ENCODE data around the gene FBXL14.
A peak's percentile ranks its signal among the peaks of the same experiment; 100 is the strongest.
"Not testable (repeated sequence)": the region's sequence is repeated elsewhere in the genome, so short reads cannot be mapped to it uniquely, and the experiment has no call there.

The FBXL14 gene

GRCh38 chr12:1619587-1619986, 25.2 kb upstream of the FBXL14 start:
- peak; percentile 44 for DNase-seq (ENCODE audit: low read depth)

GRCh38 chr12:1619159-1619558, 24.8 kb upstream of the FBXL14 start:
- no peak for DNase-seq (ENCODE audit: low read depth)

- no peak for DNase-seq (ENCODE audit: low read depth)
These were observed 24.1 kb upstream of the FBXL14 start for GRCh38 chr12:1618489-1618888.

- DNase-seq (ENCODE audit: low read depth), result no peak
These were observed 22.1 kb upstream of the FBXL14 start for GRCh38 chr12:1616233-1617066.

- no peak for DNase-seq (ENCODE audit: low read depth)
These were observed 20.0 kb upstream of the FBXL14 start for GRCh38 chr12:1614360-1614759.

GRCh38 chr12:1613860-1614259, 19.5 kb upstream of the FBXL14 start:
- DNase-seq (ENCODE audit: low read depth), result no peak

GRCh38 chr12:1611803-1612572, 17.6 kb upstream of the FBXL14 start:
- peak; percentile 97 for DNase-seq (ENCODE audit: low read depth)

GRCh38 chr12:1610072-1610643, 15.8 kb upstream of the FBXL14 start:
- no peak for DNase-seq (ENCODE audit: low read depth)

- DNase-seq (ENCODE audit: low read depth), result no peak
These were observed 14.3 kb upstream of the FBXL14 start for GRCh38 chr12:1608713-1609119.

- DNase-seq (ENCODE audit: low read depth), result no peak
These were observed 13.7 kb upstream of the FBXL14 start for GRCh38 chr12:1607940-1608712.

- DNase-seq (ENCODE audit: low read depth), result peak; percentile 88
These were observed 11.7 kb upstream of the FBXL14 start for GRCh38 chr12:1606021-1606622.

- DNase-seq (ENCODE audit: low read depth), result peak; percentile 83
These were observed 11.0 kb upstream of the FBXL14 start for GRCh38 chr12:1605129-1606020.

GRCh38 chr12:1604464-1604863, 10.1 kb upstream of the FBXL14 start:
- no peak for DNase-seq (ENCODE audit: low read depth)

GRCh38 chr12:1603269-1603993, 9.1 kb upstream of the FBXL14 start:
- no peak for DNase-seq (ENCODE audit: low read depth)

- not testable (repeated sequence) for DNase-seq (ENCODE audit: low read depth)
These were observed 8.3 kb upstream of the FBXL14 start for GRCh38 chr12:1602706-1603105.

- DNase-seq (ENCODE audit: low read depth), result no peak
These were observed 4.4 kb upstream of the FBXL14 start for GRCh38 chr12:1598757-1599156.

- no peak for DNase-seq (ENCODE audit: low read depth)
These were observed 1.4 kb upstream of the FBXL14 start for GRCh38 chr12:1595690-1596347.

- DNase-seq (ENCODE audit: low read depth), result no peak
These were observed 713 bp upstream of the FBXL14 start for GRCh38 chr12:1595026-1595561.

- no peak for DNase-seq (ENCODE audit: low read depth)
These were observed 448 bp downstream of the FBXL14 start for GRCh38 chr12:1594006-1594260.
